ENCODE measurements around the gene ALG2.

ALG2 gene

DNA sequence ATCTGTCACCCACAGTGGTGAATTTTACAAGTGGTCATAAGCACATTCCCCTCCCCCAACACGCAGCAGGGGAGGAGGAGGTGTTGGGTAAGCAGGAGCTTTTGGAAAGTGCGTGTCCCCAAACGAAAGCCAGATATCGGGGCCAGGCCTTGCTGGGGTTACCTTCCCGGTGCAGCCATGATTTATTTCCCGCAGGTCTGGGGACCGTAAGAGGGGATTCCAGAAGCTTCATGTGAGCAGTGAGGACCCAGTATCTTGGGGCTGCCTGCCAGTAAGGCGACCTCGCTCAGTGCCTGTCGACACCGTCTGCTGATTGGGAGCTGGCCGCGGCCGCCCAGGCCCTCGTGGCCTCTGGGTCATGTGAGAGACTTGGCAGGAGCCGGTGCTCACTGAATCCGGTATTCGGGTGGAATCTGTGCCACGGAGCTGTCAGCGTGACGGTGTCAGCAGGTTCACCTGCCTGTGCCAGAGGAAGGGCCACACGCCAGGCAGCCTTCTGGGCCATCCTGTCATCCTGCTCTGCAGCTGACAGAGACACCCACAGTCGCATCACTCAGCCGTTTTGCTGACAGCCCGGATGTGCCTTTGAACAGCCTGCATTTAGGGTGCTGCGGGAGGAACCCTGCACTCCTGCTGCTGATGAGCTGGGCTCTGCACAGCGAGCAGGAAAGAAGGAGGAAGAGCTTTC, 37.6 kb upstream of the ALG2 start:
- Histone ChIP-seq H3K27ac (no peak overlapping the region), H3K36me3 (ENCODE audit: insufficient read depth, low read length) (no peaks in the 10 kb centered on the region), H3K9me3 (ENCODE audit: low read depth, low read length) (no peaks in the 10 kb centered on the region), H3K4me3 (no peak overlapping the region), H3K9ac (ENCODE audit: insufficient read length) (no peak overlapping the region)
- no peak for TF ChIP-seq EZH2 (IDR thresholded peaks at IDR 0.05)
- TF ChIP-seq POLR2AphosphoS5 (IDR thresholded peaks at IDR 0.05; ENCODE audit: borderline replicate concordance, low read depth, low read length): no peak
- DNase-seq (ENCODE audit: low read depth, low spot score): no peak

DNA sequence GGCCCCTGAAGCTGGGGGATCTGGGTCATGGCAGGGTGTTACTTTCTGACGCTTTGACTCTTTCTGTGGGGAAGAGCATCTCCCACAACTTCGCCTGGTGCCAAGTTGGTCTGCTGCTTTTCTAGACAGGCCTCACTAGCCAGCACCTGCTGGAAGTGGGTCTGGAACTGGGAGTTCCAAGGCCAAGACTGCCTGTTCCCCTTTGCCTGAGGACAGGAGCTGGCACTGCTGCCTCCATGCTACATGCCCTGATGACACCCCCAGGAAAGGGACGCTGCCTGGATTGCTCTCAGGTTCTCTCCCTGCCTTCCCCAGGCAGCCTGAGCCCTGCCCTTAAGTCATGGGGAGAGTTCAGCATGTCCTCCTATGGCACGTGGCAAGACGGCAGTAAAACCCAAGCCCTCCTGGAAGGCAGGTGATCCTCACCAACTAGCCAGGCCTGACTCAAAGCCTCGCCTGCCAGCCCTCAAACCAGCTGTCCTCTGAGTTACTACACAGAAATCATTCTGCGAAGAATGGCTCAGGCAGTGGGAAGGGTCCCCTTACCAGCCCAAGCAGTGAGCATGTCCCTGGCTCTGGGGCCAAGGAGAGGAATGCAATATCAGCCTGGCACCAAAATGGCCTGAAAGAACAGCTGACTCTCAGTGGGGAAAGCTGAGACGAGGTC, 36.1 kb upstream of the ALG2 start:
- Histone ChIP-seq H3K9me3 (ENCODE audit: low read depth, low read length) (no peaks in the 10 kb centered on the region), H3K4me3 (no peak overlapping the region), H3K9ac (ENCODE audit: insufficient read length) (no peak overlapping the region), H3K36me3 (ENCODE audit: insufficient read depth, low read length) (no peaks in the 10 kb centered on the region), H3K27ac (no peak overlapping the region)
- no peak for DNase-seq (ENCODE audit: low read depth, low spot score)
- TF ChIP-seq POLR2AphosphoS5 (IDR thresholded peaks at IDR 0.05; ENCODE audit: borderline replicate concordance, low read depth, low read length): no peak
- no peak for TF ChIP-seq EZH2 (IDR thresholded peaks at IDR 0.05)
- no peak for TF ChIP-seq FOXP2 (optimal IDR thresholded peaks at IDR 0.05; ENCODE audit: control extremely low read depth, extremely low read length, insufficient read depth)

GRCh38 chr9:99255651-99256050, 33.9 kb upstream of the ALG2 start:
- Histone ChIP-seq H3K9ac (ENCODE audit: insufficient read length) (no peak overlapping the region), H3K4me3 (no peak overlapping the region), H3K9me3 (ENCODE audit: low read depth, low read length) (no peaks in the 10 kb centered on the region), H3K27ac (no peak overlapping the region), H3K36me3 (ENCODE audit: insufficient read depth, low read length) (no peaks in the 10 kb centered on the region)
- TF ChIP-seq FOXP2 (optimal IDR thresholded peaks at IDR 0.05; ENCODE audit: control extremely low read depth, extremely low read length, insufficient read depth) (no peak), POLR2AphosphoS5 (IDR thresholded peaks at IDR 0.05; ENCODE audit: borderline replicate concordance, low read depth, low read length) (no peak), EZH2 (IDR thresholded peaks at IDR 0.05) (no peak)
- no peak for DNase-seq (ENCODE audit: low read depth, low spot score)

DNA sequence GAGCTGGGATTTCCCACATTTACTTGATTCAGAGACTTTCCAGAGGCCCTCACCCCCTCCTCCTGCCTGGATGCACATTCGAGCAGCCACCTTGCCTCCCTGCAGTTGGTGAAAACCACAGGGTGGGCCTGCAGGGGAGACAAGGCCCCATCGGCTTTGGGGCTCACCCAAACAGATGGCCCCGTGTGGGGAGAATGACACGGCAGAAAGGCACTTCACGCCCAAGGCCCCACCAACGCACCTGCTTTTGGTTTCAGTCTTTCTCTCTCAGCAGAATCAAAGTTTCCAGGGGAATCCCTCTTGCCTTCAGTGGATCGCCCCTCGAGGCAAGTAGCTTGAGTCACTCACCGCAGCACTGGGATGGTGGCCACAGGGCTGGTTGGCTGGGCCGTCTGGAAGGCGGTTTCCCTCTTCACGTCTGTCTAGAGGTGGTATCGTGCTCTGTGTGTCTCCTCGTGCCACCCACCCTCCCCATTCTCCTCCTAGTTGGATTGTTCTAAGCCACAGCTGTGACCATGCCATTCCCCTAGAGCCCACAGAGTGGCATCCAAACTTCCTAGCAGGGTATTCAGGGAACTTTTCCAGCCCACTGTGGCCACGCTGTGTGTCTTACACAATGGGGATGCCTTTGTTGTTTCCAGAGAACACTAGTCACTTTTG, 32.2 kb upstream of the ALG2 start:
- DNase-seq (ENCODE audit: low read depth, low spot score): no peak
- H3K9ac ChIP-seq (ENCODE audit: insufficient read length): no peak overlapping the region
- TF ChIP-seq POLR2AphosphoS5 (IDR thresholded peaks at IDR 0.05; ENCODE audit: borderline replicate concordance, low read depth, low read length) (no peak), FOXP2 (optimal IDR thresholded peaks at IDR 0.05; ENCODE audit: control extremely low read depth, extremely low read length, insufficient read depth) (no peak), EZH2 (IDR thresholded peaks at IDR 0.05) (no peak)

GRCh38 chr9:99253134-99253533, 31.4 kb upstream of the ALG2 start:
- Histone ChIP-seq H3K27ac (no peak overlapping the region), H3K9me3 (ENCODE audit: low read depth, low read length) (no peaks in the 10 kb centered on the region), H3K9ac (ENCODE audit: insufficient read length) (no peak overlapping the region), H3K36me3 (ENCODE audit: insufficient read depth, low read length) (no peaks in the 10 kb centered on the region), H3K4me3 (no peak overlapping the region)
- TF ChIP-seq POLR2AphosphoS5 (IDR thresholded peaks at IDR 0.05; ENCODE audit: borderline replicate concordance, low read depth, low read length): no peak
- TF ChIP-seq FOXP2 (optimal IDR thresholded peaks at IDR 0.05; ENCODE audit: control extremely low read depth, extremely low read length, insufficient read depth): no peak
- TF ChIP-seq EZH2 (IDR thresholded peaks at IDR 0.05): no peak
- DNase-seq (ENCODE audit: low read depth, low spot score): no peak

More for the DNA sequence above, 32.2 kb upstream of the ALG2 start:
- Histone ChIP-seq H3K9me3 (ENCODE audit: low read depth, low read length) (no peaks in the 10 kb centered on the region), H3K4me3 (no peak overlapping the region), H3K27ac (no peak overlapping the region), H3K36me3 (ENCODE audit: insufficient read depth, low read length) (no peaks in the 10 kb centered on the region)

GRCh38 chr9:99251157-99251556, 29.4 kb upstream of the ALG2 start:
- DNase-seq (ENCODE audit: low read depth, low spot score): no peak
- H3K9me3 ChIP-seq (ENCODE audit: low read depth, low read length): no peaks in the 10 kb centered on the region
- no peak for TF ChIP-seq FOXP2 (optimal IDR thresholded peaks at IDR 0.05; ENCODE audit: control extremely low read depth, extremely low read length, insufficient read depth)
- no peak for TF ChIP-seq EZH2 (IDR thresholded peaks at IDR 0.05)
- no peak for TF ChIP-seq POLR2AphosphoS5 (IDR thresholded peaks at IDR 0.05; ENCODE audit: borderline replicate concordance, low read depth, low read length)
- H3K9ac ChIP-seq (ENCODE audit: insufficient read length): no peak overlapping the region
- H3K27ac ChIP-seq: no peak overlapping the region
- H3K36me3 ChIP-seq (ENCODE audit: insufficient read depth, low read length): no peaks in the 10 kb centered on the region
- H3K4me3 ChIP-seq: no peak overlapping the region

GRCh38 chr9:99249619-99250018, 27.9 kb upstream of the ALG2 start:
- no peak for DNase-seq (ENCODE audit: low read depth, low spot score)
- Histone ChIP-seq H3K9me3 (ENCODE audit: low read depth, low read length) (no peaks in the 10 kb centered on the region), H3K9ac (ENCODE audit: insufficient read length) (no peak overlapping the region), H3K36me3 (ENCODE audit: insufficient read depth, low read length) (no peaks in the 10 kb centered on the region), H3K27ac (no peak overlapping the region), H3K4me3 (no peak overlapping the region)
- TF ChIP-seq FOXP2 (optimal IDR thresholded peaks at IDR 0.05; ENCODE audit: control extremely low read depth, extremely low read length, insufficient read depth) (no peak), EZH2 (IDR thresholded peaks at IDR 0.05) (no peak), POLR2AphosphoS5 (IDR thresholded peaks at IDR 0.05; ENCODE audit: borderline replicate concordance, low read depth, low read length) (no peak)

DNA sequence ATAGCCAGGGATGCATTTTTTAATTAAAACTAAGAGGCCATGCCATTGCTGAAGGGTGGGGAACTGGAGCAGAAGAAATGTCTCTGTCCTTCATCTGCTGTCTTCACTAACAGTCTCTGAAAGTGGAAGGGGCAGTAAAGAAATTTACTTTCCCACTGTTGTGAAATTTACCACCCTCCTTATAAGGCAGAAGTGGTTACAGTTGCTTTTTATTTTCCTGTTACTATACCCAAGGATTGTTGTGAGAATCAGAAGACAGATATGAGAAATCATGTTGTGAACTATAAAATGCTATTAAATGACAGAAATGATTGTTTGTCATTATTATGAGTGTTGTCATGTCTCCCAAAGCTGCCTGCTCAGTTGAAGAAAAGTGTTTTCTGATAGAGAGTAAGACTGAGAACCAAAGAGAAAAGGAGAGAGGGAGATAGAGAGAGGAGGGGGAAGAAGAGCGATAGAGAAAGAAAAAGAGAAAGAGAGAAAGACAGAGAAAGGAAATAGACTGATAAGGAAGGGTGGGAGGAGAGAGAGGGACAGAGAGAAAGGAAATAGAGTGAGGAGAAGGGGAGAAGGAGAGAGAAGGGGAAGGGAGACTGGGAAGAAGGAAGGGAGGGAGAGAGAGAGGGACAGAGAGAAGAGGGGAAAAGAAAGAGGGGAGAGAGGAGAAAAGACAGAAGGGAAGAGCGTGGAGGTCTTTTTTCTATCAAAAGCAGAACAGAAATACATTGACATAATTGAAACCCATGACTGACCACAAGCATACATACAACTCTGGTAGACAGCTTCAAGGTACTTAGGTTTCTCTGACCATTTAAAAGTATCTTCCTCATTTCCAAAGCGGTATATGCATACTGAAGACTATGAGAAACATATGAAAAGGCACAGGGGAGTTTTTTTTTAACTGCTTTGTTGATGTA, 22.9 kb upstream of the ALG2 start:
- H3K4me3 ChIP-seq: no peak overlapping the region
- no peaks in the 10 kb centered on the region for H3K9me3 ChIP-seq (ENCODE audit: low read depth, low read length)
- H3K27ac ChIP-seq: no peak overlapping the region
- TF ChIP-seq FOXP2 (optimal IDR thresholded peaks at IDR 0.05; ENCODE audit: control extremely low read depth, extremely low read length, insufficient read depth) (no peak), POLR2AphosphoS5 (IDR thresholded peaks at IDR 0.05; ENCODE audit: borderline replicate concordance, low read depth, low read length) (no peak), EZH2 (IDR thresholded peaks at IDR 0.05) (no peak)
- H3K36me3 ChIP-seq (ENCODE audit: insufficient read depth, low read length): no peaks in the 10 kb centered on the region
- no peak overlapping the region for H3K9ac ChIP-seq (ENCODE audit: insufficient read length)
- no peak for DNase-seq (ENCODE audit: low read depth, low spot score)
